Astrocyte (in vitro differentiated cells and primary cell): ENCODE measurements around the gene GEMIN2. TPM values are rescaled to one million over a fixed set of nuclear protein-coding genes. Genes with fewer than 3 reads are reported as not detected.
"Not testable (repeated sequence)": the region's sequence is repeated elsewhere in the genome, so short reads cannot be mapped to it uniquely, and the experiment has no call there.

Experiments used
- DNase-seq: peaks from one replicate; pipeline ENCODE4 v3.0.0-alpha.2; 2010; ENCODE audit warnings: low read depth
- FAIRE-seq: peaks from 2 replicates; lab custom pipeline; 2011; peaks lifted over from hg19 to GRCh38; lab: Jason Lieb, UNC
- H2AFZ ChIP-seq: 2 replicates; pipeline ENCODE4 v1.6.0; 2012; ENCODE audit warnings: low read depth, low read length, inconsistent platforms
- H3K27ac ChIP-seq: 2 replicates; pipeline ENCODE4 v1.5.1; 2011; ENCODE audit warnings: low read depth, low read length, inconsistent platforms
- H3K27me3 ChIP-seq: 2 replicates; pipeline ENCODE4 v1.6.0; 2011; ENCODE audit warnings: low read length, inconsistent platforms; ENCODE audit not compliant: insufficient read depth
- H3K36me3 ChIP-seq: 2 replicates; pipeline ENCODE4 v1.5.1; 2011; ENCODE audit warnings: low read length, inconsistent platforms; ENCODE audit not compliant: insufficient read depth
- H3K4me1 ChIP-seq: 2 replicates; pipeline ENCODE4 v1.5.1; 2011; ENCODE audit warnings: low read length, inconsistent platforms; ENCODE audit not compliant: insufficient read depth
- H3K4me2 ChIP-seq: 2 replicates; pipeline ENCODE4 v1.6.0; 2012; ENCODE audit warnings: low read length, inconsistent platforms
- H3K4me3 ChIP-seq: 2 replicates; pipeline ENCODE4 v1.5.1; 2011; ENCODE audit warnings: low read depth, mild to moderate bottlenecking, low read length, inconsistent platforms; ENCODE audit not compliant: insufficient read depth
- H3K79me2 ChIP-seq: 2 replicates; pipeline ENCODE4 v1.6.0; 2012; ENCODE audit warnings: mild to moderate bottlenecking, low read length, inconsistent platforms; ENCODE audit not compliant: insufficient read depth
- H3K9ac ChIP-seq: 2 replicates; pipeline ENCODE4 v1.6.0; 2012; ENCODE audit warnings: mild to moderate bottlenecking, low read length, inconsistent platforms
- H3K9me3 ChIP-seq: 2 replicates; pipeline ENCODE4 v1.5.1; 2012; ENCODE audit warnings: low read depth, mild to moderate bottlenecking, low read length, inconsistent platforms; ENCODE audit not compliant: insufficient read depth
- H4K20me1 ChIP-seq: 2 replicates; pipeline ENCODE4 v1.6.0; 2012; ENCODE audit warnings: low read length, inconsistent platforms; ENCODE audit not compliant: insufficient read depth
- H3K27ac Mint-ChIP-seq: one replicate; pipeline ENCODE4 v1.8.0; 2021; ENCODE audit warnings: mild to moderate bottlenecking, mixed read lengths; ENCODE audit not compliant: unreplicated experiment
- H3K27me3 Mint-ChIP-seq: one replicate; pipeline ENCODE4 v1.8.0; 2021; ENCODE audit warnings: low read depth, mixed read lengths; ENCODE audit not compliant: unreplicated experiment
- H3K36me3 Mint-ChIP-seq: one replicate; pipeline ENCODE4 v1.8.0; 2021; ENCODE audit warnings: low read depth, mixed read lengths; ENCODE audit not compliant: unreplicated experiment
- H3K4me1 Mint-ChIP-seq: one replicate; pipeline ENCODE4 v1.8.0; 2021; ENCODE audit warnings: low read depth, mixed read lengths; ENCODE audit not compliant: unreplicated experiment
- H3K4me3 Mint-ChIP-seq: one replicate; pipeline ENCODE4 v1.8.0; 2021; ENCODE audit warnings: mild to moderate bottlenecking, moderate library complexity, mixed read lengths; ENCODE audit not compliant: unreplicated experiment
- H3K9me3 Mint-ChIP-seq: one replicate; pipeline ENCODE4 v1.8.0; 2021; ENCODE audit warnings: mild to moderate bottlenecking, mixed read lengths; ENCODE audit not compliant: unreplicated experiment
- CTCF ChIP-seq: IDR thresholded peaks from 2 replicates; pipeline ENCODE4 v1.5.1; 2011; ENCODE audit warnings: low read depth, mild to moderate bottlenecking, inconsistent platforms, low read length, moderate library complexity; ENCODE audit not compliant: insufficient read depth
- EZH2 ChIP-seq: IDR thresholded peaks from 2 replicates; pipeline ENCODE4 v1.6.1; 2012; ENCODE audit warnings: mild to moderate bottlenecking, low read length, inconsistent platforms; ENCODE audit not compliant: insufficient read depth
- total RNA-seq: library from RNA; stranded (reverse); gene quantifications from 2 replicates; pipeline ENCODE4 v1.2.1, GENCODE V29; 2021

Gene GEMIN2
- total RNA-seq, 1 donor from 2014 or later: 12.4 TPM

- H3K27ac Mint-ChIP-seq: no peak overlapping the region
- DNase-seq: no peak
- no peak overlapping the region for H3K9ac ChIP-seq
- no peak overlapping the region for H3K4me3 ChIP-seq
- H3K27me3 Mint-ChIP-seq: no peaks in the 10 kb centered on the region
- no peaks in the 10 kb centered on the region for H3K9me3 Mint-ChIP-seq
- no peak overlapping the region for H3K27ac ChIP-seq
- peaks cover 66% of the 10 kb centered on the region for H3K36me3 ChIP-seq
- no peaks in the 10 kb centered on the region for H3K4me1 ChIP-seq
- H2AFZ ChIP-seq: no peak overlapping the region
- peaks cover 5% of the 10 kb centered on the region for H3K4me1 Mint-ChIP-seq
- no peak overlapping the region for H3K4me3 Mint-ChIP-seq
- H3K27me3 ChIP-seq: no peaks in the 10 kb centered on the region
- H3K36me3 Mint-ChIP-seq: peaks cover 18% of the 10 kb centered on the region
- peaks cover 39% of the 10 kb centered on the region for H4K20me1 ChIP-seq
- H3K79me2 ChIP-seq: peaks cover 41% of the 10 kb centered on the region
- no peak for FAIRE-seq
- H3K4me2 ChIP-seq: no peak overlapping the region
- TF ChIP-seq EZH2 (no peak), CTCF (no peak)
- no peaks in the 10 kb centered on the region for H3K9me3 ChIP-seq
Observed at GRCh38 chr14:39182770-39183684, 68.9 kb downstream of the GEMIN2 start.

- H2AFZ ChIP-seq, H3K4me3 ChIP-seq, DNase-seq, H3K4me2 ChIP-seq, H3K27ac ChIP-seq, H3K9me3 ChIP-seq, H3K4me1 ChIP-seq, H3K4me3 Mint-ChIP-seq, H3K9me3 Mint-ChIP-seq, H3K9ac ChIP-seq, H3K4me1 Mint-ChIP-seq, H3K27ac Mint-ChIP-seq, FAIRE-seq, H3K27me3 ChIP-seq, H3K27me3 Mint-ChIP-seq: not testable (repeated sequence)
- peaks cover 34% of the 10 kb centered on the region for H4K20me1 ChIP-seq
- H3K36me3 Mint-ChIP-seq: peaks cover 18% of the 10 kb centered on the region
- peaks cover 35% of the 10 kb centered on the region for H3K79me2 ChIP-seq
- H3K36me3 ChIP-seq: peaks cover 61% of the 10 kb centered on the region
Observed at GRCh38 chr14:39183685-39184003, 69.5 kb downstream of the GEMIN2 start.

- no peak for DNase-seq
- FAIRE-seq: no peak
- peaks cover 52% of the 10 kb centered on the region for H3K36me3 ChIP-seq
- H4K20me1 ChIP-seq: peaks cover 34% of the 10 kb centered on the region
- peaks cover 26% of the 10 kb centered on the region for H3K79me2 ChIP-seq
- H3K9me3 ChIP-seq: no peaks in the 10 kb centered on the region
- H3K27ac ChIP-seq: no peak overlapping the region
- H3K4me2 ChIP-seq: no peak overlapping the region
- no peaks in the 10 kb centered on the region for H3K9me3 Mint-ChIP-seq
- no peak overlapping the region for H3K27ac Mint-ChIP-seq
- H3K27me3 ChIP-seq: no peaks in the 10 kb centered on the region
- H3K4me3 ChIP-seq: no peak overlapping the region
- no peak overlapping the region for H3K4me3 Mint-ChIP-seq
- H2AFZ ChIP-seq: no peak overlapping the region
- H3K4me1 Mint-ChIP-seq: peaks cover 8% of the 10 kb centered on the region
- H3K9ac ChIP-seq: no peak overlapping the region
- H3K36me3 Mint-ChIP-seq: peaks cover 12% of the 10 kb centered on the region
- TF ChIP-seq EZH2 (no peak), CTCF (no peak)
- H3K27me3 Mint-ChIP-seq: no peaks in the 10 kb centered on the region
- peaks cover 2% of the 10 kb centered on the region for H3K4me1 ChIP-seq
Observed at GRCh38 chr14:39184628-39185255, 70.6 kb downstream of the GEMIN2 start.
